Hypothalamus (tissue), 51 donors: ENCODE results near the gene FAR2.
A peak's percentile ranks its signal among the peaks of the same experiment; 100 is the strongest.

Experiments used
- DNase-seq, 51 donors: peaks; one replicate each; lab custom pipeline; 2025; lab: John Stamatoyannopoulos, UW

Gene FAR2

DNA sequence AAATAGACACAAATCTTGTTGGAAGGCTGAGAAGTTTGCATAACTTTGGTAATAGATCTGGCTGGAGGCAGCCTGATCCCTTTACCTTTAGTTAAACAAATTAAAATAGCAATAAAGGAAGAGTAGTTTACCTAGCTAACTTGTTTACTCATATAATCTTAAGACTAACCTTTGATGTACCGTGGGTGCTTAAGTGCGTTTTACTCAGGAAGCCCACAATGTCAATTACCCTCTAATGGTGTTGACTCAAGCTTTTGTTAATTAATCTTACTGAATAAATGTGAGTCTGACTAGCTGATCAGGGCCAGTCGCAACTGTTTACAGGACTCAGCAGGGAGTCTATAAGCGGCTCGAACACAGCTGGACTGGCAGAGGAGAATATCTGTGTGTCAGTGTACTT is 51.5 kb downstream of the FAR2 start:
- DNase-seq = no peak

DNA sequence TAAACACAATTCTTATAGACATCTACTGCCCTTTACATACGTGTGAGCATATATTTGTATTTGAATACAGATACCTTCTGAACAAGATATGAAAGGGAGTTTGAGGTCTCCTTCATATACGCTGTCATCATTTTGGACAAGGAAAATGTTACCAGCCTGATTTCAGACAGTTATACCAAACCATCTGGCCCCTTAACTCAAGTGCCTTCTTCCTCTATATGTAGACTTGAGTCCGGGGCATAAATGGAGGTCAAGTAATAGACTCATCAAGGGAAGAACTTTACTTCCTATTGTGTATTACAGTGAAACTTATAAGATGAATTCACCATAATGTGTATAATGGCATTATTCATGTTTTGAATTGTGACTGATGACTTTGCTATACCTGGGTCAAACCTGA is 52.2 kb downstream of the FAR2 start:
- no peak for DNase-seq

DNA sequence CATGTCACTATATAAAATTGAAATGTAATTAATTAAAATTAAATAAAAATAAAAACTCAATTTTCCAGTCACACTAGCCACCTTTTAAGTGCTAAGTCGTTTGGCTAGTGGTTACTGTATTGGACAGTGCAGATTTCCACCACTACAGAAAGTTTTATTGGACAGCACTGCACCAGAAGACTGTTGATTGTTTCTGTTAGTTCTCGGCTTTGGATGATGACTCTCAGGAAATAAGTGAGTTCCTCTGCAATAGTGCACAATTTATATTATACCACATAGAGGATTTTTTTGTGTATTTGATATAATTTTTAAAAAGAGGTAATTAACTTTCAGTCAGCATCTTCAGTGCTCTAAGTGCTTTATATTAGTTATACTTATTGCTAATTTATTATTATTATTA is 52.7 kb downstream of the FAR2 start:
- DNase-seq = no peak

DNA sequence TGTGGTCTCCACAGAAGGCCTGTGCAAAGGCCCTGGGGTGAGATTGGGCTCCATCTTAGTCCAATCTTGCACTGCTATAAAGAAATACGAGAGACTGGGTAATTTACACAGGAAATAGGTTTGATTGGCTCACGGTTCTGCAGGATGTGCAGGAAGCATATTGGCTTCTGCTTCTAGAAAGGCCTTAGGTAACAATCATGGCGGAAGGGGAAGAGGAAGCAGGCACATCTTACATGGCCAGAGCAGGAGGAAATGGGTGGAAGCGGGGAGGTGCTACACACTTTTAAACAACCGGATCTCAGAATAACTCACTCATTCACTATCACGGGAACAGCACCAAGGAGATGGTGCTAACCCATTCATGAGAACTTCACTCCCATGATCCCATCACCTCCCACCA is 55.4 kb downstream of the FAR2 start:
- no peak for DNase-seq

DNA sequence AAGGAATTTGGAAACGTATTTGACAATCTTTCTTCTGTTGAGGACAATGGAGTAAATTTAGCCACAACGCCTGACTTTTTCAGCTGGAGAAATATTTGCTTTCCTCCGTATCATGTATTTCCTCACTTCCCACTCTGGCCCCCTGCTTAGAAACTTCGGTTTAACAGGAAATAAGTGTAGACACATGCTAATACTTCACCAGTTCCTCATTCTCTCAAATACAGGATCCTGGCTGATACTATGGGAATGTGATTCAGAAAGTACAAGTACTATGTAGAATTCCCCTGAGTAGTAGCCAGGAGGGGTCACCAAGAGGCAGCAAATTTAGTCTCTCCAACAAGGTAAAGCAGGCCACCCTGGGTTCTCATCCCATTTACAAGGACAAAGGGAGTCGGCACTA is 58.0 kb downstream of the FAR2 start:
- DNase-seq = peak in 1 of 51 donors; percentile 3

DNA sequence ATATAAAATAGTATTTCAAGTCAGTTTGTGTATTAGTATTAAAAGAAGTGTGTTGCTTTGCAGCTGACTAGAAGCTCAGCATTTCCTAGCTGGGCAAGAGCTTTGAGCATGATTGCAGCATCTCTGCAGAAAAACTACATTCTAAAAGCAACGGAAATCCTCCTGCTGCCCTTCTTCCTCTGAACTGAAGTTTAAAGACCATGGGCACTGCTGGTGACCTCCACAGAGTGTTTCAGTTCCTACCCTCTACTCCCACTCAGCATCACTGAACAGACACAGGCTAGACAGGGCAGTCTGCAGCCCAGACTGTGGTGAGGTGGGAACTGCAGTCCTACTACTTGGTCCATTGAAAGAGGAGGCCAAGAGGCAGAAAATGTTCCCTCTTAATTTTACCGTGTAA is 59.0 kb downstream of the FAR2 start:
- peak in 9 of 51 donors; percentile 2 to 26 (median 11) for DNase-seq

DNA sequence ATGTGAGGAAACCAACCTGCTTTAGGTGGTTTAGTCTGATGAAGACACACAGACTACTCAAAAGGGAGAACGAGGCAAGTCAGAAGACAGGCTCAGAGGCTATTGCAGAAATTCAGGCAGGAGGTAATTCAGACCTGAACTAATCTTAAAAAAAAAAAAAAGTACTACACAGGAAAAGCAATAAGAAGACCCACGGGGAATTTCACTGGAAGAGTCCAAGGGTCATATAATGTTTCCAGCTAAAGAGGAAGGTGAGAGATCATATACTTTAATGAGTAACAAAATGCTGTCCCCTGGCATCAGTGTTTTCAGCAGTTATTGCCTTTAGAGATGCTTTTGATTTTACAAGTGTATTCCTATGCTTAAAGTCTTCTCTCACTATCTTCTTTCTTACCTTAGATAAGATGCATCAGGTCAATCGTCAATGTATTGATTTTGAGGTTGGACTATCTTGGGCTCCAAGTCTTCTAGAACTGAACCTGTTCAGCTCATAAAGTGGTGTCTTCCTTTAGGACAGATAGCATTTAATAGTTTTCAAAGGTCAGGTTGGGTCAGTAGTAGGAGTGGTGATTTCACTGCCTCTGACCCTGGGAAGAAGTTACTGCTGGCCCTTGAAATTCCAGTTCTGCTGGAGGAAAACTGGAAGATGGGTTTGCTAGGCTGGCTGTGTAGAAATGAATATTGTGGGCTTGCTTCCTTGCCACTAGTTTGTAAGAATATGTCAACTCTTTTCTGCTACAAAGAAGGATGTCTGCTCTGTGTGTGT is 60.0 kb downstream of the FAR2 start:
- DNase-seq = no peak

DNA sequence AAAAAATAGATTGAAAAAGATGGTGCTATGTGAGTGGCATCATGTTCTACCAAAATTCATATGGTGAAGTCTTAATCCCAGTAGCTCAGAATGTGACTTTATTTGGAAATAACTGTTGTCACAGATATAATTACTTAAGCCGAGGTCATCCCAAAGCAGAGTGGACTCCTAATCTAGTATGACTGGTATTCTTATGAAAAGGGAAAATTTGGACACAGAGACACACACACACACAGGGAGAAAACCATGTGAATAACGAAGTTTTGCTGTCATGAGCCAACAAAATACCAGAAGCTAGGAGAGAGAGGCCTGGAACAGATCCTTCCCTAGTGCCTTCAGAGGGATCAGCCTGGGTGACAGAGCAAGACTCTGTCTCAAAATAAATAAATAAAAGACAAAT is 62.6 kb downstream of the FAR2 start:
- no peak for DNase-seq

DNA sequence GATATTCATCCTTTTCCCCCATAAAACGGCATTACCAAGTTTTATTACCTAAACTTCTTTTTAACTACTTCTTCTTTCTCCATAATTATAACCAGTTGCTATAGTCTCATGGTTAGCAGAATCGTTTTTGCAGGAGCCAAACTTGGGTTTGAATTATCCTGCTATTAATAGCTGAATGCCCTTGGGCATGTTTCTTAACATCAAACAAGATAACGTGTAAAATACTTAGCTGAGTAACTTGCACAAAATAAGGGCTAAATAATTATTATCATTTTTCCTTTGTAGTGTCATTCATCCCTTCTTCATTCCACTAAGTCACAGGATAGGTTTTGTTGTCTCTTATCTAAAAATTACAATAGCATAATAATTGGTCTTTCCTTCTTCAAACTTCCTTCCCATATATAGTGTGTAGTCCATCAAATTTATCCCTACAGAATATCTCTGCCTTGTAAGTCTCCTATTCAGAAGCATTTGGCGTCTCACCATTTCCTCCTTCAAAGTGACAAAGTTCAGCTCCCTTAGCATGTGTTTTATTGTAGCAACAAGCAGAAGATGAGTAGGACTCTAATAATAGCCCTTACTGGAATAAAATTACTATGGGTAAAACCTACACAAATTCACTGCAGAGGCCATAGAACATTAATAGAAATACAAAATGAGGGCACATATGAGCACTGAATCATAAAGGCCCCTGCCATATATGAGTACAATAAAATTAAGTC is 63.8 kb downstream of the FAR2 start:
- no peak for DNase-seq

DNA sequence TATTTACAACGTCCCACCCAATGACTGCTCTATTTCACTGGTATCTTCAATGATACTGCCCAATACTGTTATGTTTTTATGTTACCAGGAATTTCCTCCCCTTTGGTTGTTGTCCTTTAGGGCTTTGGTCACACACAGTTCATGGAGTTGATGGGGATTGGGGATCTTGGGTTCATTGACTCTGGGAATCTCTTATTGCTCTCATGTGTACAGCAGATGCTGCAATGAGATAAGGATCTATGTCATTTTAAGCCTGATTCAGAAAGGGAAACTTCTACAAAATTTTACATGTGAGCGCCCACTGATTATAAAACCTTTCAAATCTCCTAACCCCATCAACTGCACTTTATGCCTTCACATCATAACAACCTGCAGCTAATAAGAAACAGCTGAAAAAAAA is 67.2 kb downstream of the FAR2 start:
- DNase-seq = no peak

DNA sequence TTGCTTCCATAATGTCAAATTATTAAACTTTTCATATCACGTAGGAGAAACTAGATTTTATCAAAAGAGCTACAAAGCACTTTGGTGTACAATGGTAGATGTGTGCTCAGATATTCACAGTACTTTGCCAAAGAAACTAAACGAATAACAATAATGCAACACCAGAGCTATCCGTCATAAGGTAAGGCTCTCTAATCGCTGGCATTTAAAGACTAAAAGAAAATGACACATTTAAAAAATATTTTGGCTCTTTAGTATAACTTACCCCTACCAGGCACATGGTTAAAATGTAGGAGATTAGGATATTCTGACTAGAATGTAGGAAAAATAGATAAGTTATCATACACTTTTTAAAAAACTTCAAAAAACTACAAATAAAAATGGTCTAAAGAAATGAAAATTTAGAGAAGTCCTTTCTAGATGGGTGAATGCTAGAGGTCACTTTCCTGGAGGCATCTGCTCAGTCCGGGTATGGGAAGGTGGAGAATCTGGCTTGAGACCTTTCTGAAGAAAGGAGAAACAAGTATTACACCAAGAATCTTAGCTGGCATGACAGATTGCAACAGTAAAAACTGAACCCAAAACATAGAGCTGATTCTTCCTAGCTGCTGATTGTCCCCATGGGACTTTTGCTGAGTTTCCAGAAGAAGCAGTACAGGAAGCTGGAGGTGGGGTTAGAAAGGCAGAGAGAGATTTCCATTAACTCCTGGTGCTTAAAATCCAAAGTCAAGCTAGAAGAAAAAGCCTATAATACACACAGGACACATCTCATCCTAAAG is 67.9 kb downstream of the FAR2 start:
- no peak for DNase-seq

DNA sequence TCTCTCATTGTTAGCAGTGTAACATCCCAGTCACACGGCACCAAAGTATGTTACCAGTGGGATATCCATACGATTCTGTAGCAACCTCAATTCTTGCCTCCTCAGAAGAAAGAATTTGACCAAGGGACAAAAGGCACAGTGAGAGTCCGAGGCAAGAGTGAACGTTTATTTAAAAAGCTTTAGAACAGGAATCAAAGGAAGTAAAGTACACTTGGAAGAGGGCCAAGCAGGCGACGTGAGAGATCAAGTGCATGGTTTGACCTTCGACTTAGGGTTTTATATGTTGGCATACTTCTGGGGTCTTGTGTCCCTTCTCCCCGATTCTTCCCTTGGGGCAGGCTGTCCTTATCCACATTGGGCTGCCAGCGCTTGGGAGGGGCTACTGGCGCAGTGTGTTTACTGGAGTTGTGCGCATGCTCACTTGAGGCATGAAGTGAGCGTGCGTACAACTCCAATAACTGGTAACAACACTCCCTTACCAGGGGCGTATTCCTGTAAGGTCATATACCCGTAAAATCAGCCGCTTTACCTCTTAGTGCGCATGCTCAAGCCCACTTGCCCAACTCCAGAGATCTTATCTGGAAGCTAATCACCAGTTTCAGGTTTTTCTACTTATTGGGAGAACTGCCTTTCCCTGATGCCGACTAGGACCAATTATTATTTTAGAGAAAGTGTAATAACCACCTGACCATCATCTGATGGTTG is 71.7 kb downstream of the FAR2 start:
- no peak for DNase-seq

DNA sequence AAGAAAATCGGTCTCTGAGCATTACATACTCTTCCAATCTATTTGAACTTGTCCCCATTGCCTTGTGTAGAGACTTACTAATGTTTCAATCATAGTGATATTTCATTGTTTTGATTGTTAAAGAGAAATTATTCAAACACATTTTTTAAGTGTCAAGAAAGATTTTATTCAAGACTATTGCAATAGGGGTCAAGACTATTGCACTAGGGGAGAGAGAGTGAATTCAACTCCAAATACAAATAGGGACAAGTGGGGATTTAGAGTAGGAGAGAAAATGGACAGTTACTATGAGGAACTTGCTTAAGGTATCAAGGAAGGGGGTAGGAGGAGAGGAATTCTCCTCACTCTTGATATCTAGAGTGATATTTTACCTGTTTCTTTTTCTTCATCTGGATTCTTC is 73.1 kb downstream of the FAR2 start:
- DNase-seq = no peak

DNA sequence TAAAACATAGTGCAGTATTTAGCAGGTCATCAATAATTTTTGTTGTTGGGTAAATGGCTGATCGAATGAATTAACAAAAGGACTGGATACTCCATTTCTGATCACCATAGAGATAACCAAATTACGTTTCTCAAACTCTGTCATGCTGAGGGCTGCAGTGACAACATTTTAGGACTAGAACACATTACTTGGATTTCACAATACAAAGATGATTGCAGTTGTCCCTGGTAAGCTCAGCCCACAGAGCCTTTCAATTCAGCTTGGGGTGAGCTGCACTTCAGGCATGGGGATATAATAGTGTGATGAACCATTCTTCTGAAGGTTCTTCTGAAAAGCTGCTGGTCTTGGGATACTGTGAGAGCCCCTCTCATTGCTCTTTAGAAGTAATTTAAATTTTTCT is 74.3 kb downstream of the FAR2 start:
- no peak for DNase-seq

DNA sequence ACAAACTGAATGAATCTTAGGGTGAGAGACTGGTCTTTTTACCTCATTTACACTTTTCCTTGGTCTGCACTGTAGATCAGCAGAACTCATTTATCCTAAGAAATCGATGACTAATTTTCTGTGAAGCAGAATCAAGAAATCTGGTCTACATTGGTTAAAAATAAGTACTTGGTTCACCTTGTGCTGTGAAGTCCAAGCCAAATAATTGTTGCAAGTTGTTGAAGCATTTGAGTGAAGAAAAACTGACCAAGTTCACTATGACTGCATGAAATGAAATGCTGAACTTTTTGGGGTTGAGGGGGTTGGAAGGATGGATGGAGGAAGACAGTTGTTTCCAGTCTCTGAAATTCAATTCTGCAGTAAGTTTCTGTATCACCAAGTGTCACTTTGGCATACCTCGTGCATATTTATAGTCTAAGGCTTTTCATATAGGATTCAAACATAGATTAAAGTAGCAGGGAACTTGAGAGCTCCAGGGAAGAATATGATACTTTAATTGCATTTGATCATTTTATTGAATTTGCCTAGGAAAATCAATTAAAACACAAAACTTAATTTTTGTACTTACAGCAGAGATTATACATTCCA is 75.0 kb downstream of the FAR2 start:
- no peak for DNase-seq

DNA sequence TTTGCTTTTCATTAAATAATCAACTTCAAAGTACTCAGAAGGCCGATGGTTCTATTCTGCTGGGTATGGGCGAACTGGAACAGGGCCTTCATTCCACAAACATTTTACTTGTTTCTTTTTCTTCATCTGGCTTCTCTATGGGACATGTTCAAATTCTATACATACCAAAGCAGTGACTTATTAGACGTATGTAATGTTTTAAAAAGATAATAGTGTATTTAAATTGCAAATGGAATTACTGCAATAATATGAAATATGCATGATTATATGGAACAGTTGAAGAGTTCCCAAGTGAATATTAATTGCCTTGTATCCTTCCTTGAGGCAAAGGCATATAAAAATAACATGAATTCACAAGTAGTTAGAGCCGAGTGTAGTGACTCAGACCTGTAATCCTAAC is 75.5 kb downstream of the FAR2 start:
- no peak for DNase-seq

DNA sequence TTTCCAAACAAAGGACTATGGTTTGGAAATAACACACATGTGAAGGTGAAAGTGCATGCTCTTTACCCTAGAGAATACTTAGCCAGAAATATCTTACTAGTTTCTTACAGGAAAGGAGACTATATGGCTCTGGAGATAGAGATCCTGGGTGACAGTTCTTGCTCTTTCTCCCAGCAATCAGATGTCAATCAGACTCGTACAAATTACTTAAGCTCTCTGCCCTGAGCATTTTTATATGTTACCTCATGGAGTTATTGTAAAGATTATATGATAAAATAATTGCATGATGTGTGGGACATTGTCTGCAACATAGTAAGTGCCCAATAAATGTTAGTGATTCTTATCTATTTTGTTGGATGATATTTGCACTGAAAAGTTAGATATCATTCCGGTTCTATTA is 76.8 kb downstream of the FAR2 start:
- no peak for DNase-seq

DNA sequence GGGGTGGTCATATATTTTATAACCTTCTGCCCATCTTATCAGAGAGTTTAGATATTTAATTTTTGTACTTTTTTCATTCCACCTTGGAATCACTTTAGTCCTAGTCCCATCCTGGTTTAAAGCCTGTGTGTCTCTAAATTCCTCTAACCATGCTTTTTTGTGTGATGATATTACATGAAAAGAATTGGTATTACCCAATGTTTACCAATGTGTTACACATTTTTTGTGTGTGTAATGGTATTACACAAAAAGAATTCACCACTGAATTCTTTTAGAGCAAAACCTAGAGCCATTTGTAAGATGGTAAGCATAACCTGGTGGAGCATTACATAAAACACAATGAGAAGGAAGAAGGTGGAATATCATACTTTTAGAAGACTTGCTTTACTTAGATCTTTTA is 77.5 kb downstream of the FAR2 start:
- no peak for DNase-seq

DNA sequence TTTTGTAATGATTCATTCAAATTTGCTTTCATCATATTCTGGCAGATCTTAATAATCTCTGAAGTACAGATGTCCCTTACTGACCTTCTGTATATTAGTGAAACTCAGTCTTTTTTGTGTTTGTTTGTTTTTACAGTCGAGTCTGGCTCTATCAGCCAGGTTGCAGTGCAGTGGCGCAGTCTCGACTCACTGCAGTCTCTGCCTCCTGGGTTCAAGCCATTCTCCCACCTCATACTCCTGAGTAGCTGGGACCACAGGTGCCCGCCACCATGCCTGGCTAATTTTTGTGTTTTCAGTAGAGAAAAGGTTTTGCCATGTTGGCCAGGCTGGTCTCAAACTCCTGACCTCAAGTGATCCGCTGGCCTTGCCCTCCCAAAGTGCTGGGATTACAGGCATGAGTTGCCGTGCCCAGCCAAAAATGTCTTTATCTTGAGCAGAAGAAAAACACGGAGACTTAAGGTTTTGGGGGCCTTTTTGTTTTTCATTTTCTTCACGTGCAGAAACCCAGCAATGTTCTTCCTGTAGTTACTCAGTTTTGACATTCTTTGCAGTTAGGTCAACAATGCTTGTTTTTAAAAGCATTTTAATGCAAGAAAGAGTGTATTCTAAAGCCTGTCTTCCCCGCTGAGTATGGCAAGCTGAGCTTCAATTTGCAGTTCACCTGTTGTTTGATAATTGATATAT is 79.5 kb downstream of the FAR2 start:
- DNase-seq = no peak

DNA sequence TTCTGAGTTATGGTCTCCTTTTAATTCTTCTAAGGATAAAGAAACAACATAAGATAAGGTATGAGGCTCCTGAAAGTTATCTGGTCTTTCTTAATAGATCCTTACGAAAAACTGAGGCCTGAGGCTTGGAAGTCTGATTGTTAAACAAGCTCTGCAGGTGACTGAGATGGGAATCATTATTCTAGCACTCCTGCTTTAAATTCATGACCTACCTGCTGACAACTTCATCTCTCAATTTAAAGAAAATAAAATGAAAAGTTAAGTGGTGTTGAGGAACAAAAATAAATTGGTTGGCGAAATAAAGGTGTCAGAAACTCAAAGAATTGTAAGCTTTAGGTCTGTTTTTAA is 80.1 kb downstream of the FAR2 start:
- DNase-seq = no peak
